Transverse colon (tissue), 4 donors: ENCODE data around the gene SRSF2. TPM values are rescaled to one million over a fixed set of nuclear protein-coding genes. Genes with fewer than 3 reads are reported as not detected.
"Not testable (repeated sequence)": the region's sequence is repeated elsewhere in the genome, so short reads cannot be mapped to it uniquely, and the experiment has no call there.

Experiments
- DNase-seq: peaks from one replicate; pipeline ENCODE4 v3.0.0-alpha.2; 2019
- H3K27ac ChIP-seq, 4 donors: fragments of 200-600 bp; sonication (generic); 2 replicates each; pipeline ENCODE4 v1.5.1; 2016 to 2018; ENCODE audit warnings: inconsistent platforms in 4 of 4
- H3K27me3 ChIP-seq: fragments of 200-600 bp; sonication (generic); 2 replicates; pipeline ENCODE4 v1.5.1; 2017; ENCODE audit warnings: inconsistent platforms
- H3K36me3 ChIP-seq, 4 donors: fragments of 200-600 bp; sonication (generic); 2 replicates each; pipeline ENCODE4 v1.5.1; 2017 to 2019; ENCODE audit warnings: inconsistent platforms in 4 of 4
- H3K4me1 ChIP-seq, 4 donors: fragments of 200-600 bp; sonication (generic); 2 replicates each; pipeline ENCODE4 v1.5.1; 2017 to 2020; ENCODE audit warnings: inconsistent platforms in 4 of 4
- H3K4me3 ChIP-seq, 4 donors: fragments of 200-600 bp; sonication (generic); 1 replicate in 1 of 4; 2 replicates in 3 of 4; pipeline versions ENCODE4 v1.5.1 to v1.6.1; 2017 to 2019; ENCODE audit warnings: inconsistent platforms in 4 of 4
- H3K9me3 ChIP-seq, 2 donors: fragments of 200-600 bp; sonication (generic); 2 replicates each; pipeline ENCODE4 v1.5.1; 2017 to 2019; ENCODE audit warnings: inconsistent platforms in 2 of 2
- CTCF ChIP-seq, 5 experiments: fragments of 200-600 bp in 3 of 5; fragments of 450-650 bp in 2 of 5; sonication (generic) in 3 of 5; IDR thresholded peaks; 1 replicate in 2 of 5; 2 replicates in 3 of 5; pipeline ENCODE4 v1.5.1; 2016 to 2017; ENCODE audit warnings: antibody characterized with exemption in 5 of 5, inconsistent platforms in 3 of 5, mild to moderate bottlenecking in 2 of 5, moderate library complexity in 1 of 5
- EP300 ChIP-seq: sonication (generic); formaldehyde crosslinking; IDR thresholded peaks from one replicate; pipeline ENCODE4 v1.6.1; 2017; ENCODE audit warnings: antibody characterized with exemption, low read depth
- POLR2A ChIP-seq: fragments of 450-650 bp; IDR thresholded peaks from one replicate; pipeline ENCODE4 v1.6.1; 2016; ENCODE audit warnings: antibody characterized with exemption, mild to moderate bottlenecking, moderate library complexity
- POLR2AphosphoS5 ChIP-seq, 3 donors: sonication (generic); formaldehyde crosslinking; IDR thresholded peaks; one replicate each; pipeline ENCODE4 v1.6.1; 2016; ENCODE audit warnings: antibody characterized with exemption in 3 of 3
- WGBS, 2 donors: methylation state at CpG; one replicate each; pipeline ENCODE4 v1.1.5; 2018; ENCODE audit warnings: low coverage in 1 of 2; 5-methylcytosine and 5-hydroxymethylcytosine counted together
- in situ Hi-C, 4 donors: fragments of 200-750 bp; cut with MboI; loops; one replicate each; pipeline versions ENCODE4 v1.15.0 to v1.15.1; 2017; ENCODE audit warnings: low sequenced_read_pairs in 3 of 4, low pct_ligation_motif_present in 1 of 4, low pct_unique_long_range_greater_than_20kb in 1 of 4
- intact Hi-C: fragments of 100-400 bp; cut with DNase I; formaldehyde crosslinking; loops from one replicate; pipeline ENCODE4 v1.15.1; 2023; ENCODE audit warnings: low total_unique reads
- total RNA-seq, 4 donors: library from RNA; depleted of rRNA; stranded (reverse); fragments of >200 nt; gene quantifications; one replicate each; pipeline ENCODE4 v1.1.0, GENCODE V29; 2016

The SRSF2 gene
- total RNA-seq, 4 donors from 2014 or later: 193 to 1,196 (median 348) TPM

GRCh38 chr17:76751416-76751993 lies 14.4 kb upstream of the SRSF2 start:
- Histone ChIP-seq H3K27me3 (no peaks in the 10 kb centered on the region), H3K4me3 (no peak overlapping the region), H3K4me1 (no peaks in the 10 kb centered on the region), H3K36me3 (peaks cover 0 to 20% (median 0%) of the 10 kb centered on the region in 4 donors), H3K9me3 (no peaks in the 10 kb centered on the region), H3K27ac (no peak overlapping the region)
- in situ Hi-C loops (no loop called here), intact Hi-C loops (no loop called here)
- 89 to 100% methylated on average over 1 to 3 of the region's 3 CpGs for WGBS, 2 donors
- TF ChIP-seq EP300 (no peak), CTCF (IDR thresholded peaks at IDR 0.05) (no peak), POLR2A (no peak), POLR2AphosphoS5 (IDR thresholded peaks at IDR 0.05) (no peak)
- DNase-seq: no peak

- intact Hi-C loops: no loop called here
- H3K4me1 ChIP-seq: no peaks in the 10 kb centered on the region
- no peak for TF ChIP-seq POLR2A
- TF ChIP-seq CTCF (IDR thresholded peaks at IDR 0.05): no peak
- no peak for TF ChIP-seq EP300
- TF ChIP-seq POLR2AphosphoS5 (IDR thresholded peaks at IDR 0.05): no peak
- H3K4me3 ChIP-seq: no peak overlapping the region
- no peak for DNase-seq
- H3K27ac ChIP-seq: no peak overlapping the region
- no peaks in the 10 kb centered on the region for H3K27me3 ChIP-seq
- no peaks in the 10 kb centered on the region for H3K9me3 ChIP-seq
- H3K36me3 ChIP-seq: peaks cover 0 to 24% (median 7%) of the 10 kb centered on the region in 4 donors
- WGBS, 2 donors: 100% methylated on average over 1 of the region's 1 CpG
- in situ Hi-C loops: no loop called here
Measured at GRCh38 chr17:76748657-76749056, 11.5 kb upstream of the SRSF2 start.

- DNase-seq: no peak
- in situ Hi-C loops (no loop called here), intact Hi-C loops (no loop called here)
- TF ChIP-seq POLR2A (no peak), CTCF (IDR thresholded peaks at IDR 0.05) (no peak), POLR2AphosphoS5 (IDR thresholded peaks at IDR 0.05) (no peak), EP300 (no peak)
- no peaks in the 10 kb centered on the region for H3K9me3 ChIP-seq
- H3K27me3 ChIP-seq: no peaks in the 10 kb centered on the region
- peaks cover 0 to 27% (median 11%) of the 10 kb centered on the region in 4 donors for H3K36me3 ChIP-seq
- H3K4me1 ChIP-seq: no peaks in the 10 kb centered on the region
- H3K4me3 ChIP-seq: no peak overlapping the region
- H3K27ac ChIP-seq: no peak overlapping the region
- 88 to 92% methylated on average over 6 to 9 of the region's 9 CpGs for WGBS, 2 donors
Measured at GRCh38 chr17:76747716-76748363, 10.7 kb upstream of the SRSF2 start.

- H3K36me3 ChIP-seq: peaks cover 0 to 39% (median 18%) of the 10 kb centered on the region in 4 donors
- H3K4me1 ChIP-seq, intact Hi-C loops, in situ Hi-C loops, H3K9me3 ChIP-seq, H3K4me3 ChIP-seq, H3K27me3 ChIP-seq, DNase-seq, H3K27ac ChIP-seq: not testable (repeated sequence)
- WGBS, 2 donors: 95% methylated on average over 6 of the region's 6 CpGs
Measured at GRCh38 chr17:76745785-76746184, 8.7 kb upstream of the SRSF2 start.

- no peak for TF ChIP-seq POLR2A
- no peak for TF ChIP-seq POLR2AphosphoS5 (IDR thresholded peaks at IDR 0.05)
- no peak for TF ChIP-seq CTCF (IDR thresholded peaks at IDR 0.05)
- TF ChIP-seq EP300: no peak
- Histone ChIP-seq H3K9me3 (no peaks in the 10 kb centered on the region), H3K27ac (no peak overlapping the region), H3K27me3 (no peaks in the 10 kb centered on the region), H3K4me1 (peaks cover 0 to 17% (median 3%) of the 10 kb centered on the region in 4 donors), H3K36me3 (peaks cover 0 to 39% (median 18%) of the 10 kb centered on the region in 4 donors), H3K4me3 (no peak overlapping the region)
- 98 to 100% methylated on average over 2 of the region's 2 CpGs for WGBS, 2 donors
- in situ Hi-C loops (no loop called here), intact Hi-C loops (no loop called here)
- DNase-seq: no peak
Measured at GRCh38 chr17:76744747-76745146, 7.6 kb upstream of the SRSF2 start.
